ENCODE data around the gene GON4L.
"Not testable (repeated sequence)": the region's sequence is repeated elsewhere in the genome, so short reads cannot be mapped to it uniquely, and the experiment has no call there.

Gene GON4L

DNA sequence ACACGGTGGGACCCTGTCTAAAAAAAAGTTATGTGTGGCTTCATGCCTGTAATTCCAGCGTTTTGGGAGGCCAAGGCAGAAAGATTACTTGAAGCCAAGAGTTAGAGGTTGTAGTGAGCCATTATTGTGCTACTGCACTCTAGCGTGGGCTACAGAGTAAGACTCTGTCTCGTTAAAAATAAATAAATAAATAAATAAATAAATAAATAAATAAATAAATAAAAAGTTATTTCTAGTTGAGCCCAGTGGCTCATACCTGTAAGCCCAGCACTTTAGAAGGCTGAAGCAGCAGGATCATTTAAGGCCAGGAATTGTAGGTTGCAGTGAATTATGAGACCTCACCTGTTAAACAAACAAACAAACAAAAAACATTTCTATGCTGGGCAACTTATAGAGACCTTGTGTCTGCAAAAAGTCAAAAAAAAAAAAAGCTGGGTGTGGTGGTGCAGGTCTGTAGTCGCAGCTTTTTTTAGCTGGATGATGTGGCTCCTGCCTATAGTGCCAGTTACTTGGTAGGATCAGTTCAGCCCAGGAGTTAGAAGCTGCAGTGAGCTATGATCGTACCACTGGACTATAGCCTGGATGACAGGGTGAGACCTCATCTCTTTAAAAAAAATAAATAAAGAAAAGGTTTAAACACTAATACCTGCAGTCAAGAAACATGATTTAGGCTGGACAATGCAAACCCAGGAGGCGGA, 25.6 kb downstream of the GON4L start:
- DNase-seq (ENCODE audit: low spot score): no peak

DNA sequence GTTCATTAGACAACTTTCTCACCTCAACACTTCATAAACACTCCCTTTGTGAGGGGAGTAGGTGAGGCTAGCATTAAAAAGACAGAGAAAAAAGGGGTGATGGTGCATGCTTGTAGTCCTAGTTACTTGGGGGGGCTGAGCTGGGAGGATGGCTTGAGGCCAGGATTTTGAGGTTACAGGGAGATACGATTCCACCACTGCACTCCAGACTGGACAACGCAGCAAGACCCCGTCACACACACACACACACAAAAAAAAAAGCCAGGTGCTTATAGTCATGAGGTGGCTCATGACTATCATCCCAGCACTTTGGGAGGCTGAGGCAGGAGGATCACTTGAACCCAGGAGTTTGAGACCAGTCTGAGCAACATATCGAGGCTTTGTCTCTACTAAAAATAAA, 29.6 kb downstream of the GON4L start:
- DNase-seq (ENCODE audit: low spot score): no peak

DNA sequence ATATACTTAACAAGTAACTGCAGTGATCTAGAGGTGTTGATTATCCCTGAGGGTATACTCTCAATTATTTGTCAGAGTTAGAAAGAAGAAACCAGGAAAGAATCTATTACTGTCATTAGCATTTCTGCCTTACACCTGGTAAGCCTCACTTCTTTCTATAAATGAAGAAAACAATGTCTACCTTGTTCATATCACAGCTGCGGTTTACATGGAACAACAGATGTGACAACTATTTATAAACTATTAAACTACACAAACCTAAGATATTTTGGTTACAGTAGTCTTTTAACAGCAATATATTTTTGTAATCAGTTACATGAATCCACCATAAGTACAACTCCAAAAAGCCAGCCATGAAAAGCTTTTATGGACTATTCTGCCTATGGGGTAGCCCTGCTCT, 40.7 kb downstream of the GON4L start:
- DNase-seq (ENCODE audit: low spot score): no peak

DNA sequence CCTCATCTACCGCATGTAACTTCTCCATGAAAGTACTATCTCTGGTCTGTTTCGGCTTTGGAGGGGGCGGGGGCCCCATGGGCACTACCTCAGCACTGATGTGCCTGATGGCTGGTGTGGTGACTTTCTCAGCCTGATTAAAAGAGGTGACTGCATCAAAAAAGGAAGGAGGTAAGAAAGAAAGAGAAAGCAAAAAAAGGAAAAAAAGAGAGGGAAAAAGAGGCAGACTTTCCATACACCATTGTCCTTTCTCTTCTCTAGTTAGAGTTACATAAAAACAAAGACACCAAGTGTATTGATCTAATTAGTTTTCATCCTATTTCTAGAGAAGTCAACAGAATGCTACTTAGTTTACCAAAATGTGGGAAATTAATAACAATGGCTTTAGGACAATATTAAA, 43.3 kb downstream of the GON4L start:
- no peak for DNase-seq (ENCODE audit: low spot score)

DNA sequence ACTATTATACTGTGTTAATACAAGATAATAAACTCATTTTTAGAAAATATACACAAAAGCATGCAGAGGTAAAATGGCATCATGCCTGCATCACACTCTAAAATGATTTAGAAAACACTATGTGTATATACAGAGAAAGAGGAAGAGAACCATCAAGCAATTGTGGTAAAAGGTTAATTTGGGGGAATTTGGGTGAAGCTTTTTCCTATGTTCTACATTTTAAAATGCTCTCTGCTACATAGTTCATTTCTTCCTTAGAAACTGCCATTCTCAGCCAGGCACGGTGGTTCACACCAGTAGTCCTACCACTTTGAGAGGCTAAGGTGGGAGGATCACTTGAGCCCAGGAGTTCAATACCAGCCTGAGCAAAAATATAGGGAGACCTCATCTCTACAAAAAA, 44.1 kb downstream of the GON4L start:
- no peak for DNase-seq (ENCODE audit: low spot score)

DNA sequence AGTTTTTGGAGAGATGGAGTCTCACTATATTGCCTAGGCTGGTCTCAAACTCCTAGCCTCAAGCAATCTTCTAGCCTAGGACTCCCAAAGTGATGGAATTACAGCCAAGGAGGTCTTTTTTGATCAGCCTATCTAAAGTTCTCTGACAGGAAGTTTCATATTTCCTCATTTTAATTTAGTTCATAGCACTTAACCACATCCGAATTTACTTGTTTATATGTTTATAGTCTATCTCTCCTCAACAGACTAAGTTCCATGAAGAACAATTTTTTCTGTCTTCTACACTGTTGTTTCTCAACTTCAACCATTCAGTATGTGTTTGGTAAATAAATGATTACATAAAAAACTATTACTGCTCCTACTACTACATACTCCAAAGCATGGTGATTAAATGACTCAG, 47.9 kb downstream of the GON4L start:
- no peak for DNase-seq (ENCODE audit: low spot score)

DNA sequence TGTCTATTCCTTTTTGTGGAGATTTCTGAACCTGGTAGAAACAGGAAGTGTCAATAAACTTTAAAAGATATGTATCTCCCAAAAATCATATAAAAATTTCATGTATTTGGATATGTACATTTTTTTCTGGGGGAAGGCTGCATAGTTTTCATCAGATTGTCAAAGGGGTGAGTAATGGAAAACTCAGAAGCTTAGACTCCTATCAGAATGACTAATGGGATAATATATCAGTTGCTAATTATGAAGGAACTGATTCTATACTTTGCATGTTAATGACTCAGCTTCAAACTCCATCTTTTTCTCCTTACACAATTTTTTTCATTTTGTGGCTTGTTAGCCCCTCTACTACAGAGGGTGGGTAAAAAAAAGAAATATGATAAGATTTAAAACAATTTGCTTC, 55.9 kb downstream of the GON4L start:
- DNase-seq (ENCODE audit: low spot score): no peak

DNA sequence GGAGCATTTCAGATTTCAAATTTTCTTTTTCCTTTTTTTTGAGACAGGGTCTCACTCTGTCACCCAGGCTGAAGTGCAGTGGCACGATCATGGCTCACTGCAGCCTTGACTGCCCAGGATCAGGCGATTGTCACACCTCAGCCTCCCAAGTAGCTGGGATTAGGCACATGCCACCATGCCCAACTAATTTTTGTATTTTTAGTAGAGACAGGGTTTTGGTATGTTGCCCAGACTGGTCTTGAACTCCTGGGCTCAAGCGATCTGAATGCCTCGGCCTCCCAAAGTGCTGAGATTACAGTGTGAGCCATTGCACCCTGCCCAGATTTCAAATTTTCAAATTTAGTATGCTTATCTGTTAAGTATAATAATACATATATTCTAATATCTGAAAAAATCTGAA, 61.4 kb downstream of the GON4L start:
- not testable (repeated sequence) for DNase-seq (ENCODE audit: low spot score)

DNA sequence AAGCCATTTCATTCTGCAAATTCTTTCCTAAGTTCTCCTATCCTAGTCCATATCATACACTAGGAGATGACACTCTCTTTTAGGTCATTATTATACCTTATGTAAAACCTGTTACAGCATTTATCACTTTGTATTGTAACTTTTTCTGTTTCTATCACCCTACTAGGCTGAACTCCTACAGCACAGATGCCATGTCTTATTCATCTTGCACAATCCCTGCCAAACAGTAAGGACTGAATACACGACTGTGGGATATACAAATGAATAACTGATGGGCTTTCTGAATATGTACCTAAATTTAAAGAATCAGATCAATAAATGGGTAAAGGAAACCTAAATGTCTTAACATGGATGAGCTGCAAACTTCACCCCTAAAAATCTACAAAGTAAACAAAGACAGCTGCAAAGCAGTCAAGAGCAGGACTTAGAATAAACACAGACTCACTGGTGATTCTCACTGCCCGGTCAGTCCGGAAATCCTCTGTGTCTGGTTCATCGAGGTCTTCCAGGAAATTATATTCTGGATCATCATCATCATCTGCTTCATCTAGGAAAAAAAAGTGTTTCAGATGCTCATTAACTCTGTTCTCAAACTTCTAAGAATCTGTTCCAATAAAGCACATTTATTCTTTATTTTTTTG, 62.3 kb downstream of the GON4L start:
- no peak for DNase-seq (ENCODE audit: low spot score)

DNA sequence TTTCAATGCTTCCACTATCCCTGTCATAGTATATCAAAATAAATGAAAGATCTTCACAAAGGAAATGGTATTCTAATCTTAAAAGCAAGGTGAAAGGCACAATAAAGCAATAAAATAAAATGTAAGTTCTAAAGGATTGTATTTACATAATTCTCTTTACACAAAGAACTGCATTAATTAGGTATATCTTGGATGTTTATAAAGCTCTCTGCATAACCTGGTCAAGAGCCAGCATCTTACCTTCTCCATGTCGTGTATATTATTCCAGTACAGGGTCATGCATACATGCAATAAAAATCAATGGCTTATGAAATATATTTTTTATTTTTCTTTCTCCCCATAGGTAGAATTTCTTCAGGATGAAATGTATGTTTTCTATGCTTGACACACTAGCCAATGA, 63.8 kb downstream of the GON4L start:
- DNase-seq (ENCODE audit: low spot score): no peak

DNA sequence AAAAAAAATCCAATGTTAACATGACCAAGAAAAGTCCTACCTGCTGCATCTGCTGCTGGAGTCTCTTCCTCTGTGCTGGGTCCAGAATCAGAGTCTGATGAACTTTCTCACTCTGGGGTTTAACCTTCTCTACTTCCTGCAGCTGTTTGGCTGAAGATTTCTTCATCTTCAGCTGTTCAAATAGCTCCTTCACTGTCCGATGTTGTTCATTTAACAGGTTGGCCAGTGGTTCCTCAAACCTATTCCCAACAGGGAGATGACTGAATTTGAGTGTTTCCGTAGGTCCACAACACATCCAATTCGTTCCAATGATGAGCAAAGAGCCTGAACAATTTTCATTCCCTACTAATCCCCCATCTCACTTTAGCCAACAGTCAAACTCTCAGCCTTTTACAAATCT, 79.4 kb downstream of the GON4L start:
- no peak for DNase-seq (ENCODE audit: low spot score)

DNA sequence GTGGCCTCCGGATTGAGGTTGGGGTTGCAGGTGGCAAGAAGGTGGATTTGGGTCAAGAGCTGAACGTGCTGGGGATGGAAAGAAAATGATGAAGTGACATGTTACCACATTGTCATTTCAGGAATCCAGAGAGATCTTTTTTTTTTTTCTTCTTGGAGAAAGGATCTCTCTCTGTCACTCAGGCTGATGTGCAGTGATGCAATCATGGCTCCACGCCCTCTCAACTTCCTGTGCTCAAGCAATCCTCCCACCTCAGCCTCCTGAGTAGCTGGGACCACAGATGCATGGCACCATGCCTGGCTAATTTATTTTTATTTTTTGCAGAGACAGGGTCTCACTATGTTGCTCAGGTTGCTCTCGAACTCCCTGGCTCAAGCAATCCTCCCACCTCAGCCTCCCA, 80.6 kb downstream of the GON4L start:
- DNase-seq (ENCODE audit: low spot score): no peak

DNA sequence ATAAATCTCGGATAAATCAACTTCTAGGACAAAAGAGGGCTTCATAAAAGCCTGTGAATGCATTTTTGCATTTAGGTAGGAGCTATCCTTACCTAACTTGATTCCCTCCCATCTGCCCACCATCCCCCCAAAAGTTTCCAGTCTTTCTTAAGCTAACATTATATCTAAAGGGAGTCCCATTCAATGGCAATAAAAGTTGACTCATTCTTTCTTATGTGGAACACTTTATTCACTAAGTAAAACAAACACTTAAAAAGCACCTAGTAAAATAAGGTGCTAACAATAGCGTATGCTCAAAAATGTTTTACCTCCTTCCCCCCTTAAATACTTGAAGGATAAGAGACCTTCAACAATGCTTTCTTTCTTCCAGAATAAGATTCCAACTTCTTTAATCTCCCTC, 83.8 kb downstream of the GON4L start:
- no peak for DNase-seq (ENCODE audit: low spot score)

DNA sequence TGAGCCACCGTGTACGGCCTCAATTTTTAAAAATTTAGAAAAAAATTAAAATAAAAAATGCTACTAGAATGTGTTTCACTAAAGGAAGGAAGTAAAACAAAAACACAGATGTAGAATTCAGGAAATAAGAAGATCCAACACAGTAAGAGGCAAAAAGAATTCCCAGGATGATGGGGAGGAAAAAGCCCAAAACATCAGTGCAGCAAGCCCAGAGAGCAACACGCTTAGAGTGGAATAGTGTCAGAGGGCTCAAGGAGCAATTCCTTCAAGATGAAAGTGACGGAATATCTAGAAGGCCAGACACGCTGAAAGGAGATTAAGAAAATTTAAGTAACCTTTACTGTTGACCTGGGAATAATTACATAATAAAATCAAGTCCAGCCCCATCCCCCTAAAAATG, 87.8 kb downstream of the GON4L start:
- no peak for DNase-seq (ENCODE audit: low spot score)

DNA sequence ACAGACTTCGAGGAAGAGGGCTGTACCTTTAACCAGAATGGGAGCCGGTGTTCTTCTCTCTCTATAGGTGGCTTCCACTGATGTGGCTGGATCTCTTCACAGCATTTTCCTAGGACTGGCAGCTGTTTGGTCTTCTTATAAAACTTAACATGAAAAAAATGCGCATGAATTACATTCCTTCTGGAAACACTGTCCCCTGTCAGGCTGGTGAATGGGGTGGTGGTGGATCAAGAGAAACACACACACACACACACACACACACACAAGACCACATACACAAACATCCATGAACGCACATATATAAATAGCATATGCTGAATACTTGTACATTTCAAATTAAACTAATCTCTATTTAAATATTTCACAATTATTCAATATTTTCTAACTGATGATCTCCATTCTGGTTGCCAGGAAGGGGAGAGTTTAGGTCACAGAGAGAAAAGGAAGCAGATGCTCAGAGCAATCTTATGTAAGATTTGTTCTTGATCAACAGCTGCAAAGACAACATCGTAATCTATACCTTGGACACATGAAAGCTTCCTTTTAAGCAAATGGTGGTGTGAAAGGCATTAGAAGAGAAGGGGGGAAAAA, 89.5 kb downstream of the GON4L start:
- not testable (repeated sequence) for DNase-seq (ENCODE audit: low spot score)

DNA sequence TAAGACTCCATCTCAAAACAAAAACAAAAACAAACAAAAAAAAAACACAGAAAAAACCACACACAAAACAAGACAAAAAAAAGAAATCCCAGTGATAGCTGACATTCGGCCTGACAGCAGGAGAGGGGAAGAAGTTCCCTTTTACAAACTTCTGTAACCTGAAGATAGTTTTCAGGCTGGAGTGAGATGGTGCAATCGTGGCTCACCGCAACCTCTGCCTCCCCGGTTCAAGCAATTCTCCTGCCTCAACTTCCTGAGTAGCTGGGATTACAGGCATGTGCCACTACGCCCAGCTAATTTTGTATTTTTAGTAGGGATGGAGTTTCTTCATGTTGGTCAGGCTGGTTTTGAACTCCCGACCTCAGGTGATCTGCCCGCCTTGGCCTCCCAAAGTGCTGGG, 93.0 kb downstream of the GON4L start:
- DNase-seq (ENCODE audit: low spot score): not testable (repeated sequence)

DNA sequence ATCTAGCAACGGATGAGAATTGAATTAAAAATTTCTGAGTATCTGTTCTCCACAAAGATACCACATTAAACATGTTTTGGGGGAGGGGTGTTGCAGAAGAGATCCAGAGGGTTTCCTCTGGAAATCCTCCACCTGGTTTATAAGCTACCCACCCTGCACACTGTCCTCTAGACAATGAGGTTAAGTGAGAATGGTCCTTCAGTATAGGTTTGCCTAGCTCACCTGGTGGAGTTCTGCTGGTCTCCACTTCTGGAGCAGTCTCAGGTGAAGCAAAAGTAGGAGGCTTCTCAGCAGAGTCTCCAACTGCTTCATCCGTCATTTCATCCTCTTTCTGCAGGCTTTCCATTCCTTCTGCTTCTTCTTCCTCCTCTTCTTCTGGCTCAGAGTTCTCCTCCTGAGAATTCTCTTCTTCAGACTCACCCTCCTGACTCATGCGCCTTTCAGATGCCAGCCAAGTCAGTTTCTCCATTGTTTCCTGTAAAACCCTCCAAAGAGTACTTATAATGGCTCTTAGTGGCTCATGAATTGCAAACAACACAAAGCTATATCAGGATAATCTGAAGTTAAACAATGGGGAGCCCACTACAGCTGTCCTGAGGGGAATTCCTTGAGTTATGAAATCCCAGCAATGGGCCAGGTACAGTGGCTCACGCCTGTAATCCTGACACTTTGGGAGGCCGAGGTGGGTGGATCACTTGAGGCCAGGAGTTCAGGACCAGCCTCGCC, 93.8 kb downstream of the GON4L start:
- DNase-seq (ENCODE audit: low spot score): not testable (repeated sequence)

DNA sequence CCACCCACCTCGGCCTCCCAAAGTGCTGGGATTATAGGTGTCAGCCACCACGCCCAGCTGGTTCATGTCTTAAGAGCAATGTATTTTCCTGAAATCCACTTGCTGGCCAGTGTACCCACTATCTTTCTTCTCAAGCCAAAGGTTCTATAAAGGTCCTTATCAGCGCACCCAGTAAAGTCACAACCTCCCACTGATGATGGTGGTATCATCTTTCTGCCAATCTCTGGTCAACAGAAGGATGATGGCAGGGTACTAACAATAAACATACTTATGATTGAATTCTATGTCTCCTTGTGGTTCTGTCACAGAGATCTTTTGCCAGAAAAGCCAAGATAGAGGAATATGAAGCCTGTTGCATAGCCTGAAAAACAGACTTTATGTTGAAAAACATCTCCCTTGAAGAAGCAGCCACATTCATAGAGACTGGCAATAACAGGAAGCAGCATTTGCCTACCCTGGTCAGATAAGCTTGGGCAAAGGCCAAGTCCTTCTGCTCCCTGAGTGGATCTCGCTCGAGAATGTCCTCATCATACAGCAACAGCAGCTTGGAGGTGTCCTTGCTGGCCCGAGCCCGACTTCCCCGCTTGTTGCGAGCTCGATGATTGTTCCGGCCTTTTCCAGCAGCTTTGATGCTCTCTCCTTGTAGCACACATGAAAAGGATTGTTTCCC, 95.1 kb downstream of the GON4L start:
- no peak for DNase-seq (ENCODE audit: low spot score)

DNA sequence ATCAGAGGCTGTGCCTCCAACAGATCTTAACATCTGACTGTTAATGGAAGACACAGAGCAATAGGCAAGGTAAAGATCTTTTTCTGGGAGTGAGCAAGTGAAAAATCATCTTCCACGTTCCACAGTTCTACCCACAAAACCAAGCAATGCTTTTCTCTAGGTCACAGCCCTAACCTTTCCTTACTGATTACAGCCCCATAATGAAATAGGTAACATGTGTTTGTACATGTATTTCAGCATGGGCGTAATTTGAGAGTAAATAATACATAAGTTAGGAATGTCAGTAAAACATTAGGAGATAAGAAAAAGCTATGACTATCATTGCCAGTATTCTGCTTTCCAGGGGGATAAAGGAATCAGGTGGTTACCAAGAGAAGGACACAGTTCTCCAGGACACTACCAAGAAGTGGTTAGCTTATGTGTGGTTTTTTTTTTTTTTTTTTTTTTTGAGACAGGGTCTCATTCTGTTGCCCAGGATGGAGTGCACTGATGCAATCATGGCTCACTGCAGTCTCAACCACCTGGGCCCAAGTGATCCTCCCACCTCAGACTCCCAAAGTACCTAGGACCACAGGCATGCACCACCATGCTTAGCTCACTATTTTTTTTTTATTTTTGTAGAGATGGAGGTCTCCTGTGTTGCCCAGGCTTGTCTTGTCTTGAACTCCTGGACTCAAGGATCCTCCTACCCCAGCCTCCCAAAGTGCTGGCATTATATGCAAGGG, 96.1 kb downstream of the GON4L start:
- DNase-seq (ENCODE audit: low spot score): no peak

DNA sequence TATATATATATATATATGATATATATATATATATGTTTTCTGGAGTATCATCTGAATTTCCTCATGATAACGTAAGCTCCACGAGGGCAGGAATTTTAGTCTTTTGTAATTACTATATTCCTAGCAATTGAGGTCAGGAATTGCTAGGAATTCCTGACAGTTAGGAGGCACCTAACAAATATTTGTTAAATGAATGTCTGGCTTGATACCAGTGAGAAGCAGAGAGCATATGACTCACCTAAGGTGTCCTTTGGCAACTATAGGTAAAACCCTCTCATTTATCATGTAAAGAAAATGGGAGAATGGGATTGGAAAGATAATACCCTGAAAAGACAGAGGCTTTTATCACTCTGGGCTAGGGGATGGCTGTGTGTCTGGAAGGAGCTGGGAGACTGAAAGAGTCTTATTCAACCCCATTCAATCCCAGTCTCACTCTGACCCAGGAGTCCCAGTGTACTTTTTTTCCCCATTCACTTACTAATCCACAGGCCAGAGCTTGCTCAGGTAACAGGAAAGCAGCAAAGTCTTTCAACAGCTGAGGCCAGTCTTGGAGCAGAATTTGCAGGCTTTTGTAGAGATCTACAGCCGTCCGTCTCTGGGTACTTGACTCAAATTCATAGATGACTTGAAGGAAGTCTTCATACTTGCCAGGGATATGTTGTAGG, 96.9 kb downstream of the GON4L start:
- DNase-seq (ENCODE audit: low spot score): no peak

DNA sequence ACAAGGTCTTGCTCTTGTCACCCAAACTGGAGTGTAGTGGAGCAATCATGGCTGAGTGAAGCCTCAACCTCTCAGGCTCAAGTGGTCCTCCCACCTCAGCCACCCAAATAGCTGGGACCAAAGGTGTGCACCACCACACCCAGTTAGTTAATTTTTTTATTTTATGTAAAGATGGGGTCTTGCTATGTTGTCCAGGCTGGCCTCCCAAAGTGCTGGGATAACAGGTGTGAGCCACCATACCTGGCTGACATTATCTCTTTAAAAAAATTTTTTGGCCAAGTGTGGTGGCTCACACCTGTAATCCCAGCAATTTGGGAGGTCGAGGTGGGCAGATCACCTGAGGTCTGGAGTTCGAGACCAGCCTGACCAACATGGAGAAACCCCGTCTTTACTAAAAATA, 98.0 kb downstream of the GON4L start:
- not testable (repeated sequence) for DNase-seq (ENCODE audit: low spot score)
